Common myeloid progenitor, CD34-positive (primary cell): ENCODE results near the gene DHX15.

ENCODE experiments used
- CTCF ChIA-PET: fragments of 350-600 bp; sonication (Branson Sonifier 250); formaldehyde crosslinking; loops from one replicate; lab custom pipeline; 2021; ENCODE audit warnings: antibody characterized with exemption; lab: Charles Lee
- POLR2A ChIA-PET: fragments of 350-600 bp; sonication (Branson Sonifier 250); formaldehyde crosslinking; loops from one replicate; lab custom pipeline; 2021; ENCODE audit warnings: antibody characterized with exemption; lab: Charles Lee
- DNase-seq, 3 donors: peaks; one replicate each; pipeline versions ENCODE4 v3.0.0 to v3.0.0-alpha.2; 2013
- H3K27ac ChIP-seq, 2 experiments: 1 replicate in 1 of 2; 2 replicates in 1 of 2; pipeline ENCODE4 v1.7.0; 2013; ENCODE audit warnings: inconsistent platforms in 2 of 2, low read length in 2 of 2, mild to moderate bottlenecking in 2 of 2, low read depth in 1 of 2, moderate library complexity in 1 of 2; ENCODE audit not compliant: severe bottlenecking in 2 of 2, insufficient read depth in 1 of 2, poor library complexity in 1 of 2
- H3K27me3 ChIP-seq, 5 experiments: replicated peaks in 2 of 5; 1 replicate in 3 of 5; 2 replicates in 2 of 5; pipeline versions ENCODE4 v1.6.1 to v1.7.0; 2013; ENCODE audit warnings: low read length in 4 of 5, mild to moderate bottlenecking in 2 of 5, moderate library complexity in 2 of 5, inconsistent platforms in 1 of 5; ENCODE audit not compliant: insufficient read depth in 5 of 5, control insufficient read depth in 4 of 5
- H3K36me3 ChIP-seq, 4 experiments: 1 replicate in 2 of 4; 2 replicates in 2 of 4; pipeline versions ENCODE4 v1.6.1 to v1.7.0; 2013; ENCODE audit warnings: low read length in 3 of 4, control low read depth in 1 of 4, mild to moderate bottlenecking in 1 of 4; ENCODE audit not compliant: control insufficient read depth in 4 of 4, insufficient read depth in 4 of 4
- H3K4me1 ChIP-seq, 4 experiments: 1 replicate in 3 of 4; 2 replicates in 1 of 4; pipeline versions ENCODE4 v1.6.1 to v1.7.1; 2013; ENCODE audit warnings: low read length in 3 of 4, mild to moderate bottlenecking in 3 of 4, control low read depth in 1 of 4, inconsistent platforms in 1 of 4, moderate library complexity in 1 of 4; ENCODE audit not compliant: control insufficient read depth in 4 of 4, insufficient read depth in 4 of 4; ENCODE audit errors: control extremely low read depth in 1 of 4
- H3K4me3 ChIP-seq, 7 experiments: 1 replicate in 4 of 7; 2 replicates in 3 of 7; pipeline versions ENCODE4 v1.5.1 to v1.7.0; 2013; ENCODE audit warnings: mild to moderate bottlenecking in 7 of 7, low read length in 6 of 7, moderate library complexity in 6 of 7, inconsistent platforms in 2 of 7, low read depth in 2 of 7, control low read depth in 1 of 7; ENCODE audit not compliant: insufficient read depth in 4 of 7, control insufficient read depth in 1 of 7; ENCODE audit errors: extremely low read depth in 1 of 7
- H3K9me3 ChIP-seq, 5 experiments: 1 replicate in 4 of 5; 2 replicates in 1 of 5; pipeline versions ENCODE4 v1.6.1 to v1.7.1; 2013; ENCODE audit warnings: low read length in 4 of 5, mild to moderate bottlenecking in 2 of 5, inconsistent platforms in 1 of 5, low read depth in 1 of 5, moderate library complexity in 1 of 5; ENCODE audit not compliant: control insufficient read depth in 4 of 5, insufficient read depth in 2 of 5; ENCODE audit errors: control extremely low read depth in 1 of 5
- whole genome bisulfite sequencing: methylation state at CpG from one replicate; pipeline ENCODE4 v1.1.5; 2013; ENCODE audit not compliant: insufficient coverage; 5-methylcytosine and 5-hydroxymethylcytosine counted together

DHX15 gene

DNA sequence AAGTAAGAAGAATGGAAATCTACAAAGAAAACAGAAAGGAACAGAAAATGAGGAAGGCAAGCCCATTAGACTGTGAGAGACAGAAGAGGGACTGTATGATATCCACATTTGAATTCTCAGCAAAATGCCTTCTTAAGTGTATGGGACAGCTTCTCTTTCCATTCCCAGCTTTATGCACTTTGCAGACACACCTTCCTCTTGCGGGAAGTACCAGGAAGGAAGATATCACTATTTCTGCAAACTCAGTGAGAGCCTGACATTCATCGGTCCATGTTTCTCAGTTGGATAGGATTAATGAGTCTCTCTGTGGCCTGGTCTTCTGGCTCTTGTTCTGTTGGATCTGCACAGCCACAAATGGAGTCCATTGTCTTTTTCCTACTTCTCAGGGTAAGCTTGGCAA lies 31.6 kb upstream of the DHX15 start:
- no peak for DNase-seq
- ChIA-PET POLR2A (no interaction called here), CTCF (interaction anchor here (1.0 kb wide), 1 partner anchor 22 kb away, joined by 3 read pairs; no protein-coding TSS in a partner anchor)
- Histone ChIP-seq H3K27me3 (no peaks in the 10 kb centered on the region), H3K4me3 (no peak overlapping the region), H3K36me3 (no peaks in the 10 kb centered on the region), H3K9me3 (peaks cover 0 to 19% (median 0%) of the 10 kb centered on the region in 5 experiments), H3K27ac (no peak overlapping the region), H3K4me1 (no peaks in the 10 kb centered on the region)
- WGBS: 100% methylated on average over 2 of the region's 2 CpGs

DNA sequence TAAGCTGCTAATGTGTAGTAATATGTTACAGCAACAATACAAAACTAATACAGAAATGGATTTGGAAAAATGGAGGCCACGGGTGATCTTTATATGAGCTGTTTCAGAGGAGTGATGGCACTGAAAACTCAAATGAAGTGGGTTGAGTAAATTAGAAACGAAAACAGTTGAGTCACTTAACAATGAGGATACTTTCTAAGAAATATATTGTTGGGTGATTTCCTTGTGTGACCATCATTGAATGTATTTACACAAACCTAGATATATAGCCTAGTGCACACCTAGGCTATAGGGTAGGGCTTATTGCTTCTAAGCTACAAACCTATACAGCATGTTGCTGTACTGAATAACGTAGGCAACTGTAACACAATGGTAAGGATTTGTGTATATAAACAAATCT lies 30.5 kb upstream of the DHX15 start:
- H3K4me3 ChIP-seq: no peak overlapping the region
- H3K4me1 ChIP-seq: no peaks in the 10 kb centered on the region
- no peak for DNase-seq
- no peaks in the 10 kb centered on the region for H3K27me3 ChIP-seq
- POLR2A ChIA-PET: no interaction called here
- H3K9me3 ChIP-seq: peaks cover 0 to 10% (median 0%) of the 10 kb centered on the region in 5 experiments
- no peaks in the 10 kb centered on the region for H3K36me3 ChIP-seq
- CTCF ChIA-PET: interaction anchor here (0.8 kb wide), 1 partner anchor 16 kb away, joined by 3 read pairs; no protein-coding TSS in a partner anchor
- WGBS: 100% methylated on average over 2 of the region's 3 CpGs
- no peak overlapping the region for H3K27ac ChIP-seq

DNA sequence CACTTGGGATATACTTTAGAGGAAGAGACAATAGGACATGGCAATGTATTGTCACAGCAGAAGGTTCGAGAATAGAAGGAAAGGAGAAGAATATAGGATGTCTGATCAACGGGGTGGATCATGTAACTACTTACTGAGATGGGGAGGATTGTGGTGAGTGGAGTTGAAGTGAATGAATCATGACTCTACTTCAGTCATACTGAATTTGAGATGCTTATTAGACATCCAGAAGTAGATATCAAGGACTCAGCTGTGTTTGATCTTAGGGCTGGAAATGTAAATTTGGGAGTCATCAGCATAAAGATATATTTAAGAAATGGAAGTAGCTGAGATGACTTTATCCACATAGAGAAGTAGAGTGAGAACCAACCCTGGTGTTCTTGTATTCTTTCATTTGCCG lies 29.1 kb upstream of the DHX15 start:
- Histone ChIP-seq H3K27ac (no peak overlapping the region), H3K9me3 (peaks cover 0 to 2% (median 0%) of the 10 kb centered on the region in 5 experiments), H3K4me3 (no peak overlapping the region), H3K4me1 (no peaks in the 10 kb centered on the region), H3K27me3 (no peaks in the 10 kb centered on the region), H3K36me3 (no peaks in the 10 kb centered on the region)
- 100% methylated on average over 2 of the region's 3 CpGs for WGBS
- no peak for DNase-seq
- CTCF ChIA-PET: interaction anchor here (1.0 kb wide), 1 partner anchor 12 kb away, joined by 3 read pairs; no protein-coding TSS in a partner anchor
- POLR2A ChIA-PET: no interaction called here

DNA sequence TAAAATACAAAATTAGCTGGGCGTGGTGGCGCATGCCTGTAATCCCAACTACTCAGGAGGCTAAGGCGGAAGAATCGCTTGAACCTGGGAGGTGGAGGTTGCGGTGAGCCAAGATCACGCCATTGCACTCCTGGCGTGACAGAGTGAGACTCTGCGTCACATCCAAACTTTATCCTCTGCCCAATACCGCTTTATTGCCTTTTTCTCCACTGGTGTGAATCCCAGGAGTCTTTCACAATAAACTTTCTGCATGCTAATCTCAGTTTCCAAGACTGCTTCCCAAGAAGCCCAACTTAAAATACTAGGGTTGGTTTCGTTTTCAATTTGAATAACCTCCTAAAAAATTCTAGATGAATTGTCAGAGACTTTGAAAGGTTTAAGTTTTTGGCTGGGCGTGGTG lies 27.2 kb upstream of the DHX15 start:
- H3K9me3 ChIP-seq: peaks cover 0 to 2% (median 0%) of the 10 kb centered on the region in 5 experiments
- ChIA-PET CTCF (no interaction called here), POLR2A (no interaction called here)
- no peaks in the 10 kb centered on the region for H3K27me3 ChIP-seq
- H3K27ac ChIP-seq: no peak overlapping the region
- WGBS: 88% methylated on average over 8 of the region's 11 CpGs
- no peak overlapping the region for H3K4me3 ChIP-seq
- no peaks in the 10 kb centered on the region for H3K4me1 ChIP-seq
- H3K36me3 ChIP-seq: no peaks in the 10 kb centered on the region
- no peak for DNase-seq

DNA sequence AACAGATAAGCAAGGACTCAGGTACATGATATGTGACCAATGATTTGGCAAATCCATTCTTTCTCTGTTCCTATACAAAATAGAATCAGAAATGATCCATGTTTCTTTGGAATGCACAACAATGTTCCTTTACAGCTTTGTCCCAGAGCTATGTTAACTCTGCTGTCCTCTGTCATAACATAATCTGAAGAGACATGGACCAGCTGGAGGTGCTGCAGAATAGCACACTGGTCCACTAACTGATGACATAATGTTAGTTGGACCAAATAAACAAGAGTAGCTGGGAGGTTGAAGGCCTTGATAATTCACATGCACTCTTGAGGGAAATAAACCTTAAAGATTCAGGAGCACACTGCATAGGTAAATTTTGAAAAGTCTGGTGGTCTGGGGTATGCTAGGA lies 23.0 kb upstream of the DHX15 start:
- ChIA-PET CTCF (no interaction called here), POLR2A (no interaction called here)
- no peak for DNase-seq

DNA sequence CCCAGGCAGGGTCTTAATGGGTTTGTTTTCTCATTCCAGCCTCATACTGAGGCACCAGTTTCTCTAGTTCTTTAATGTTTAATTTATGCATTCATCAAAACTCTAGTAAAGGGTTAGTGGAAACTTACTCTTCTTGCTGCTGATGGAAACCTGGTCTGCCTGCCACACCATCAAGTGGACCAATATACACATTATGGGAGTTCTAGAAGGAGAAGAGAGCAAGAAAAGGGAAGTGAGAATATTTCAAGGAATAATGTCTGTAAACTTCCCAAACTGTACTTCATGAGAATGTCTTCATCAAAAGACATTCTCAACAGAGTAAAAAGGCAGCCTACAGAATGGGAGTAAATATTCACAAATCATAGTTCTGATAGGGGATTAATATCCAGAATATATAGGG lies 20.9 kb upstream of the DHX15 start:
- Histone ChIP-seq H3K4me1 (no peaks in the 10 kb centered on the region), H3K27ac (no peak overlapping the region), H3K36me3 (no peaks in the 10 kb centered on the region), H3K27me3 (no peaks in the 10 kb centered on the region), H3K9me3 (peaks cover 0 to 9% (median 0%) of the 10 kb centered on the region in 5 experiments), H3K4me3 (no peak overlapping the region)
- POLR2A ChIA-PET: no interaction called here
- no peak for DNase-seq
- CTCF ChIA-PET: no interaction called here

More for the DNA sequence above, 23.0 kb upstream of the DHX15 start:
- Histone ChIP-seq H3K4me1 (no peaks in the 10 kb centered on the region), H3K27ac (no peak overlapping the region), H3K9me3 (peaks cover 0 to 9% (median 0%) of the 10 kb centered on the region in 5 experiments), H3K36me3 (no peaks in the 10 kb centered on the region), H3K4me3 (no peak overlapping the region), H3K27me3 (no peaks in the 10 kb centered on the region)

DNA sequence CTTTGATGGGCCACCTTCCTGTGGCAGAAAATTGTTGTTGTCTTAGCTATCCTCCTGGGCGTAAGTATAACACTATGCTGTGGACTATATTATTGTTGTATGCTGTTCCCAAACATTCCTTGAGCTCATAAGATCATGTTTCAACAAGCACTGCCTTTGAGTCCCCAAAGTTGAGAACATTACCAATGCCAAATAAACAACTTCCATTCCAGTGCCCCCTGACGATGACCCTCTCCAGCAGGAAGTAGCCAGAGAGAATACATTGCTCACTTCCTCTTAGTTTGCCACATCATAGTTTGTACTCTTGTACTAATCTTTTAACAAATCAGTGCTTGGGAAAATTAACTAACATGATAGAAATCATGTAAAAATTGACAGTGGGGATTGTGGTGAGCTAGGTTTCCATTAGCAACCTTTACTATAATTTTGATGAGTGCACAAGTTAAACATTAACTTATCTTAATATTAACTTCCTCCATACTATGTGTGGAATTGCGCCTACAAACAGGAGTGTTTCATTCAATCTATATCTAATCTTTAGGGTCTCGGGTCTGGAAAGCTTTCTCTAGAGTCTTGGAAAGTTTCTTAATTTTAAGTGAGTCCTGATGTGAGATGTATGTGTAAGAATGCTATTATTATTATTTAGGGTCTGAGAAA lies 20.3 kb upstream of the DHX15 start:
- Histone ChIP-seq H3K27me3 (no peaks in the 10 kb centered on the region), H3K27ac (no peak overlapping the region), H3K4me3 (no peak overlapping the region), H3K36me3 (no peaks in the 10 kb centered on the region), H3K4me1 (no peaks in the 10 kb centered on the region), H3K9me3 (peaks cover 0 to 9% (median 0%) of the 10 kb centered on the region in 5 experiments)
- DNase-seq: no peak
- ChIA-PET CTCF (no interaction called here), POLR2A (interaction anchor here (0.5 kb wide), 1 partner anchor 556 kb away, joined by 3 read pairs; no protein-coding TSS in a partner anchor)
- 80% methylated on average over 2 of the region's 4 CpGs for WGBS
